Parietal lobe (tissue), 2 donors: Measurements from ENCODE around the gene C1QB. TPM values are rescaled to one million over a fixed set of nuclear protein-coding genes. Genes with fewer than 3 reads are reported as not detected.

Experiments used
- small RNA-seq: library from RNA; depleted of rRNA; stranded (forward); fragments of <200 nt; gene quantifications from one replicate; pipeline ENCODE3, GENCODE V24; 2014; ENCODE audit warnings: low replicate concordance
- total RNA-seq: library from RNA; depleted of rRNA; stranded (reverse); fragments of >200 nt; gene quantifications from one replicate; pipeline ENCODE4 v1.2.3, GENCODE V29; 2014

The C1QB gene
- 5.9 TPM for total RNA-seq

DNA sequence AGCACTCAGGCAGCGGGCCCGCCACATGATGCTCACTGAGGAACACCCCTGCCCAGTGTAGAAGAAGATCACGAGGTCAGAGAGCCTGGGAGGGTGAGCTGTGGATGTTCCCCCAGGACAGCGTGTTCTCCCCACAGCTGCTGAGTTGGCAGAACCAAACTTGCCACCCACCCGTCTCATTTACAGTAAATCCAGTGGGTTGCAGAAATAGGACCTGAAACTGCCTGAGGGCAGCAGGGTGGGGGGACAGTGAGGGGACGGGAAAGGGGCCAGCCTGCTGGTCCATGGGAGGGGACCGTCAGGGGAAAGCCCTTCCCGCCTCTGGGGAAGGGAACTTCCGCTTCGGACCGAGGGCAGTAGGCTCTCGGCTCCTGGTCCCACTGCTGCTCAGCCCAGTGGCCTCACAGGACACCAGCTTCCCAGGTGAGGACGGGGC lies at the start of gene C1QB:
Gene C1QB, plus strand, starts transcription at position 356 of the 436 bp plus-strand sequence. CDS start 6,227 bp downstream, outside the sequence.

GRCh38 chr1:22636353-22636752 lies 16.7 kb upstream of the C1QB start, which contains the start of gene C1QA:
Gene C1QA, plus strand, starts transcription at chr1:22636628. Its CDS starts 989 bp downstream, at chr1:22637617.

GRCh38 chr1:22643381-22643780 lies 9.7 kb upstream of the C1QB start, which contains the start of gene C1QC:
Gene C1QC, plus strand, starts transcription at chr1:22643633. Its CDS starts 391 bp downstream, at chr1:22644024.

DNA sequence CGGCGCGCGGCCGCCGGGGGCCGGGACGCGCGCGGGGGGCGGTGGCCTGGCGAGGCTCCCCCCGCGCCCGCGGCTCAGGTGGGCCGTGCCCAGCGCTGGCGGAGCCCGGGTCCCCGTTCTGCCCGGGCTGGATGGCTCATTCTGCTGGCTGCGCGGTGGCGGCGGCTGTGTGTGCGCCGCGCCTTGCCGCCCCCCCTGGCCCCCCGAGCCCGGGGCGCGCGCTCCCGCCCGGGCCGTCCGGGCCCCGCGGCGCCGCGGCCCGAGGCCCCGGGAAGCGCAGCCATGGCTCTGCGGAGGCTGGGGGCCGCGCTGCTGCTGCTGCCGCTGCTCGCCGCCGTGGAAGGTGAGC lies 57.6 kb downstream of the C1QB start, which contains the start of gene EPHB2:
Gene EPHB2, plus strand, starts transcription at position 139 of the 349 bp plus-strand sequence. Its CDS starts 144 bp downstream, at position 283.

Small RNA genes lying within 50 kb of the gene (small RNA-seq; reads per million reads assigned to genes)
- not detected for gene MIR6127

Other genes with a start within 250 kb of the C1QB start
- 18.8 TPM for gene ZBTB40, start 201.4 kb upstream of the C1QB start, total RNA-seq
- gene EPHA8, start 89.7 kb upstream of the C1QB start, total RNA-seq: 1.6 TPM
- gene C1QA, start 16.6 kb upstream of the C1QB start, total RNA-seq: 4.7 TPM
- gene C1QC, start 9.6 kb upstream of the C1QB start, total RNA-seq: 6.6 TPM
- 57.6 TPM for gene EPHB2, start 57.6 kb downstream of the C1QB start, total RNA-seq